K562 (cell line): ENCODE results near the gene AMH. TPM values are rescaled to one million over a fixed set of nuclear protein-coding genes. Genes with fewer than 3 reads are reported as not detected.

Experiments
- BRCA1 ChIP-seq, 2 experiments: fragments of 450-650 bp in 1 of 2; sonication (generic) in 1 of 2; formaldehyde crosslinking in 1 of 2; IDR thresholded peaks; 2 replicates each; pipeline versions ENCODE4 v1.5.0 to v1.6.1; 2017 to 2020; ENCODE audit warnings: mild to moderate bottlenecking in 1 of 2, missing genetic modification reagents in 1 of 2
- ETV6 ChIP-seq, 3 experiments: fragments of 150-350 bp in 1 of 3; sonication (generic) in 1 of 3; formaldehyde crosslinking in 1 of 3; IDR thresholded peaks; 2 replicates each; pipeline versions ENCODE4 v1.6.1 to v1.8.0; 2014 to 2022; ENCODE audit warnings: borderline replicate concordance in 2 of 3, low read depth in 2 of 3, antibody characterized with exemption in 1 of 3, low read length in 1 of 3, mild to moderate bottlenecking in 1 of 3, missing genetic modification reagents in 1 of 3
- FIP1L1 ChIP-seq: fragments of 200-400 bp; formaldehyde crosslinking; IDR thresholded peaks from 2 replicates; pipeline ENCODE4 v1.6.1; 2018; ENCODE audit warnings: mild to moderate bottlenecking, low read depth, low read length; ENCODE audit not compliant: poor library complexity, severe bottlenecking
- JUN ChIP-seq, 2 experiments: sonication (generic) in 1 of 2; formaldehyde crosslinking in 1 of 2; IDR thresholded peaks; 2 replicates each; pipeline versions ENCODE4 v1.6.1 to v1.8.0; 2012 to 2022; ENCODE audit warnings: borderline replicate concordance in 2 of 2, mild to moderate bottlenecking in 2 of 2, improper control_type of control experiment in 1 of 2, low read depth in 1 of 2, low read length in 1 of 2, missing genetic modification reagents in 1 of 2
- KDM4B ChIP-seq, 2 experiments: fragments of 450-650 bp in 1 of 2; sonication (generic) in 1 of 2; IDR thresholded peaks; 2 replicates each; pipeline ENCODE4 v1.6.1; 2016 to 2017; ENCODE audit warnings: borderline replicate concordance in 2 of 2, antibody characterized with exemption in 1 of 2, low read depth in 1 of 2, mild to moderate bottlenecking in 1 of 2
- KHSRP ChIP-seq: fragments of 450-650 bp; IDR thresholded peaks from 2 replicates; pipeline ENCODE4 v1.6.1; 2017
- NFXL1 ChIP-seq: fragments of 450-650 bp; formaldehyde crosslinking; IDR thresholded peaks from 2 replicates; pipeline ENCODE4 v1.4.0; 2021; ENCODE audit warnings: mild to moderate bottlenecking
- PHF21A ChIP-seq: fragments of 450-650 bp; IDR thresholded peaks from 2 replicates; pipeline ENCODE4 v1.6.1; 2017; ENCODE audit warnings: low read depth, borderline replicate concordance
- RBM22 ChIP-seq: fragments of 200-400 bp; formaldehyde crosslinking; IDR thresholded peaks from 2 replicates; pipeline ENCODE4 v1.6.1; 2018; ENCODE audit warnings: low read length, low read depth; ENCODE audit not compliant: poor library complexity, severe bottlenecking
- SIN3A ChIP-seq, 2 experiments: fragments of 150-350 bp in 1 of 2; IDR thresholded peaks; 2 replicates each; pipeline ENCODE4 v1.6.1; 2011 to 2016; ENCODE audit warnings: borderline replicate concordance in 2 of 2, low read depth in 2 of 2, low read length in 2 of 2, mild to moderate bottlenecking in 2 of 2, moderate library complexity in 2 of 2; ENCODE audit not compliant: control insufficient read depth in 1 of 2
- polyA plus RNA-seq, 8 experiments: library from polyadenylated mRNA; depleted of rRNA in 4 of 8; stranded (reverse) in 5 of 8; unstranded in 3 of 8; fragments of >200 nt; fragmentation: Nextera tagmentation in 2 of 8; fragmentation: Illumina TruSeq in 1 of 8; extraction: Ambion mirVana in 2 of 8; extraction: Trizol in 1 of 8; gene quantifications; 2 replicates each; pipeline versions ENCODE4 v1.2.1 to v1.2.3, GENCODE V29; 2011 to 2014; ENCODE audit warnings: inconsistent platforms in 1 of 8, missing spikeins in 1 of 8
- total RNA-seq, 7 experiments: library from RNA; depleted of rRNA in 6 of 7; stranded (reverse); fragments of >200 nt in 6 of 7; fragmentation: Illumina TruSeq in 2 of 7; extraction: Trizol in 2 of 7; gene quantifications; 2 replicates each; pipeline versions ENCODE4 v1.2.1 to v1.2.3, GENCODE V29; 2011 to 2021; ENCODE audit warnings: low replicate concordance in 1 of 7
- TF ChIP-seq, protein P1 (sequence below): fragments of 450-650 bp; formaldehyde crosslinking; IDR thresholded peaks from 2 replicates; pipeline ENCODE4 v1.4.0; 2022; ENCODE audit warnings: missing genetic modification characterization
- TF ChIP-seq, protein P2 (sequence below): sonication (generic); formaldehyde crosslinking; IDR thresholded peaks from 2 replicates; pipeline ENCODE4 v1.8.0; 2022; ENCODE audit warnings: missing genetic modification reagents, mild to moderate bottlenecking, moderate library complexity, borderline replicate concordance
- TF ChIP-seq, protein P3 (sequence below): fragments of 250-450 bp; sonication (Bioruptor Pico); IDR thresholded peaks from 2 replicates; pipeline ENCODE4 v1.4.0; 2020; ENCODE audit warnings: mild to moderate bottlenecking
- TF ChIP-seq, protein P4 (sequence below), 2 experiments: fragments of 450-650 bp in 1 of 2; sonication (generic) in 1 of 2; formaldehyde crosslinking in 1 of 2; IDR thresholded peaks in 1 of 2; conservative IDR thresholded peaks in 1 of 2; 2 replicates each; pipeline versions ENCODE4 v1.6.1 to v1.8.1; 2016 to 2023; ENCODE audit warnings: mild to moderate bottlenecking in 2 of 2, moderate library complexity in 2 of 2, inconsistent platforms in 1 of 2, missing genetic modification reagents in 1 of 2

AMH gene
- total and polyA plus RNA-seq, 9 of the 15 experiments (the other 6 are each of a cell fraction or from before 2014, with no cell fraction given) = 0.29 to 27.4 (median 2.6) TPM; not detected in 2

GRCh38 chr19:2273356-2274184 lies 24.4 kb downstream of the AMH start (continued):
- TF ChIP-seq JUN (IDR thresholded peaks at IDR 0.05; ENCODE audit: borderline replicate concordance, low read depth, low read length) (no peak; the same call in 1 of the 2 replicates), JUN (CRISPR knock-in tag; IDR thresholded peaks at IDR 0.05; ENCODE audit: borderline replicate concordance) (0 out of 2 replicates have a peak, but pooled peaks have one; percentile 20), RBM22 (peak; percentile 98), SIN3A (IDR thresholded peaks at IDR 0.05; ENCODE audit: borderline replicate concordance in 2 of 2, control insufficient read depth in 1 of 2, low read depth in 2 of 2, low read length in 2 of 2) (0 out of 4 replicates have a peak, but pooled peaks of 1 of the 2 experiments have one; percentile 22), FIP1L1 (peak; percentile 82), ETV6 (IDR thresholded peaks at IDR 0.05; ENCODE audit: borderline replicate concordance in 1 of 2, low read depth in 2 of 2, low read length in 1 of 2) (peak in 1 of 2 experiments; percentile 39; a peak in 2 of 4 replicates), ETV6 (CRISPR knock-in tag; IDR thresholded peaks at IDR 0.05; ENCODE audit: borderline replicate concordance) (no peak), KDM4B (IDR thresholded peaks at IDR 0.05; ENCODE audit: borderline replicate concordance in 2 of 2, low read depth in 1 of 2) (peak in 1 of 2 experiments; percentile 94; a peak in 2 of 4 replicates), NFXL1 (CRISPR knock-in tag) (no peak; the same call in 1 of the 2 replicates), BRCA1 (IDR thresholded peaks at IDR 0.05) (no peak), BRCA1 (CRISPR knock-in tag; IDR thresholded peaks at IDR 0.05) (no peak), KHSRP (peak; percentile 36; the same call in 1 of the 2 replicates), PHF21A (peak; percentile 51; the same call in 1 of the 2 replicates)
- TF ChIP-seq, protein P1, sequence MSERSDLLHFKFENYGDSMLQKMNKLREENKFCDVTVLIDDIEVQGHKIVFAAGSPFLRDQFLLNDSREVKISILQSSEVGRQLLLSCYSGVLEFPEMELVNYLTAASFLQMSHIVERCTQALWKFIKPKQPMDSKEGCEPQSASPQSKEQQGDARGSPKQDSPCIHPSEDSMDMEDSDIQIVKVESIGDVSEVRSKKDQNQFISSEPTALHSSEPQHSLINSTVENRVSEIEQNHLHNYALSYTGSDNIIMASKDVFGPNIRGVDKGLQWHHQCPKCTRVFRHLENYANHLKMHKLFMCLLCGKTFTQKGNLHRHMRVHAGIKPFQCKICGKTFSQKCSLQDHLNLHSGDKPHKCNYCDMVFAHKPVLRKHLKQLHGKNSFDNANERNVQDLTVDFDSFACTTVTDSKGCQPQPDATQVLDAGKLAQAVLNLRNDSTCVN = peak; percentile 19; the same call in 1 of the 2 replicates
- TF ChIP-seq, protein P2, sequence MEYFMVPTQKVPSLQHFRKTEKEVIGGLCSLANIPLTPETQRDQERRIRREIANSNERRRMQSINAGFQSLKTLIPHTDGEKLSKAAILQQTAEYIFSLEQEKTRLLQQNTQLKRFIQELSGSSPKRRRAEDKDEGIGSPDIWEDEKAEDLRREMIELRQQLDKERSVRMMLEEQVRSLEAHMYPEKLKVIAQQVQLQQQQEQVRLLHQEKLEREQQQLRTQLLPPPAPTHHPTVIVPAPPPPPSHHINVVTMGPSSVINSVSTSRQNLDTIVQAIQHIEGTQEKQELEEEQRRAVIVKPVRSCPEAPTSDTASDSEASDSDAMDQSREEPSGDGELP = peak; percentile 89
- TF ChIP-seq, protein P3, sequence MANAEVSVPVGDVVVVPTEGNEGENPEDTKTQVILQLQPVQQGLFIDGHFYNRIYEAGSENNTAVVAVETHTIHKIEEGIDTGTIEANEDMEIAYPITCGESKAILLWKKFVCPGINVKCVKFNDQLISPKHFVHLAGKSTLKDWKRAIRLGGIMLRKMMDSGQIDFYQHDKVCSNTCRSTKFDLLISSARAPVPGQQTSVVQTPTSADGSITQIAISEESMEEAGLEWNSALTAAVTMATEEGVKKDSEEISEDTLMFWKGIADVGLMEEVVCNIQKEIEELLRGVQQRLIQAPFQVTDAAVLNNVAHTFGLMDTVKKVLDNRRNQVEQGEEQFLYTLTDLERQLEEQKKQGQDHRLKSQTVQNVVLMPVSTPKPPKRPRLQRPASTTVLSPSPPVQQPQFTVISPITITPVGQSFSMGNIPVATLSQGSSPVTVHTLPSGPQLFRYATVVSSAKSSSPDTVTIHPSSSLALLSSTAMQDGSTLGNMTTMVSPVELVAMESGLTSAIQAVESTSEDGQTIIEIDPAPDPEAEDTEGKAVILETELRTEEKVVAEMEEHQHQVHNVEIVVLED (CRISPR knock-in tag) = peak; percentile 63; the same call in 1 of the 2 replicates
- TF ChIP-seq, protein P4, sequence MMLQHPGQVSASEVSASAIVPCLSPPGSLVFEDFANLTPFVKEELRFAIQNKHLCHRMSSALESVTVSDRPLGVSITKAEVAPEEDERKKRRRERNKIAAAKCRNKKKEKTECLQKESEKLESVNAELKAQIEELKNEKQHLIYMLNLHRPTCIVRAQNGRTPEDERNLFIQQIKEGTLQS (IDR thresholded peaks at IDR 0.05) = no peak
- TF ChIP-seq, protein P4 (CRISPR knock-in tag; conservative IDR thresholded peaks at IDR 0.05) = 0 out of 2 replicates have a peak, but pooled peaks have one; percentile 42
